A549 (cell line): ENCODE measurements around the gene KRT76. TPM values are rescaled to one million over a fixed set of nuclear protein-coding genes. Genes with fewer than 3 reads are reported as not detected.

Source experiments
- ATAC-seq, 2 experiments: fragments of 200-7000 bp in 1 of 2; fragments of >200 bp in 1 of 2; cut with Nextera tagmentation in 1 of 2; cut with Tn5 transposase in 1 of 2; 3 replicates each; pipeline versions ENCODE4 v1.8.0 to v1.9.1; 2018 to 2020; ENCODE audit warnings: mild to moderate bottlenecking in 1 of 2, moderate library complexity in 1 of 2
- CTCF ChIA-PET: fragments of 300-600 bp; sonication (Branson Sonifier 250); formaldehyde crosslinking; extraction: SDS; loops from one replicate; lab custom pipeline; 2021; ENCODE audit warnings: antibody characterized with exemption, inconsistent platforms; lab: Yijun Ruan, JAX
- POLR2A ChIA-PET: fragments of 350-600 bp; formaldehyde crosslinking; extraction: SDS; loops from one replicate; lab custom pipeline; 2021; ENCODE audit warnings: antibody characterized with exemption, inconsistent platforms; lab: Yijun Ruan, JAX
- DNase-seq, 2 experiments: peaks; one replicate each; pipeline versions ENCODE4 v3.0.0 to v3.0.0-alpha.2; 2011 to 2016; ENCODE audit warnings: low read depth in 1 of 2, low spot score in 1 of 2
- FAIRE-seq: peaks from 2 replicates; lab custom pipeline; 2011; peaks lifted over from hg19 to GRCh38; lab: Jason Lieb, UNC
- H3K27ac ChIP-seq, 2 experiments: fragments of >200 bp; sonication (Bioruptor Twin); formaldehyde crosslinking; 3 replicates each; pipeline ENCODE4 v1.5.1; 2016 to 2017
- H3K4me1 ChIP-seq: fragments of >200 bp; sonication (Bioruptor Twin); formaldehyde crosslinking; 3 replicates; pipeline ENCODE4 v1.6.1; 2016
- H3K4me2 ChIP-seq: fragments of >200 bp; sonication (Bioruptor Twin); formaldehyde crosslinking; 3 replicates; pipeline ENCODE4 v1.6.1; 2016
- H3K4me3 ChIP-seq: fragments of >200 bp; sonication (Bioruptor Twin); formaldehyde crosslinking; 3 replicates; pipeline ENCODE4 v1.5.1; 2016
- H3K9me3 ChIP-seq: fragments of >200 bp; sonication (Bioruptor Twin); formaldehyde crosslinking; 3 replicates; pipeline ENCODE4 v1.6.1; 2016
- BHLHE40 ChIP-seq: IDR thresholded peaks from 2 replicates; pipeline ENCODE4 v1.6.1; 2012; ENCODE audit warnings: low read depth, low read length, inconsistent platforms
- CBX8 ChIP-seq: fragments of 200-600 bp; sonication (generic); IDR thresholded peaks from 2 replicates; pipeline ENCODE4 v1.6.1; 2016
- CHD4 ChIP-seq: fragments of 200-600 bp; sonication (generic); IDR thresholded peaks from 2 replicates; pipeline ENCODE4 v1.6.1; 2016; ENCODE audit warnings: antibody characterized with exemption, mild to moderate bottlenecking, borderline replicate concordance
- ESRRA ChIP-seq: fragments of 150-350 bp; IDR thresholded peaks from 2 replicates; pipeline ENCODE4 v1.6.1; 2014; ENCODE audit warnings: mild to moderate bottlenecking, low read length, borderline replicate concordance
- FOSB ChIP-seq: fragments of 250-450 bp; sonication (Bioruptor Pico); IDR thresholded peaks from 2 replicates; pipeline ENCODE4 v1.5.0; 2020; ENCODE audit warnings: mild to moderate bottlenecking, moderate library complexity
- FOXS1 ChIP-seq: fragments of 250-450 bp; sonication (Bioruptor Pico); IDR thresholded peaks from 2 replicates; pipeline ENCODE4 v1.5.0; 2020; ENCODE audit warnings: mild to moderate bottlenecking, moderate library complexity
- HDAC2 ChIP-seq: fragments of 200-600 bp; sonication (generic); IDR thresholded peaks from 2 replicates; pipeline ENCODE4 v1.6.1; 2016
- HEYL ChIP-seq: fragments of 250-450 bp; sonication (Bioruptor Pico); IDR thresholded peaks from 2 replicates; pipeline ENCODE4 v1.8.0; 2021; ENCODE audit warnings: mild to moderate bottlenecking, moderate library complexity
- HOXA7 ChIP-seq: fragments of 250-450 bp; sonication (Bioruptor Pico); IDR thresholded peaks from 2 replicates; pipeline ENCODE4 v1.5.0; 2020; ENCODE audit warnings: mild to moderate bottlenecking, moderate library complexity
- HOXB5 ChIP-seq: fragments of 250-450 bp; sonication (Bioruptor Pico); IDR thresholded peaks from 2 replicates; pipeline ENCODE4 v1.5.0; 2020; ENCODE audit warnings: mild to moderate bottlenecking, moderate library complexity
- NR3C1 ChIP-seq: fragments of >200 bp; sonication (Bioruptor Twin); formaldehyde crosslinking; IDR thresholded peaks from 3 replicates; pipeline ENCODE4 v1.6.1; 2017
- RARB ChIP-seq: fragments of 250-450 bp; sonication (Bioruptor Pico); IDR thresholded peaks from 2 replicates; pipeline ENCODE4 v1.8.0; 2021; ENCODE audit warnings: mild to moderate bottlenecking, moderate library complexity
- REST ChIP-seq: fragments of 200-600 bp; sonication (generic); IDR thresholded peaks from 2 replicates; pipeline ENCODE4 v1.6.1; 2016; ENCODE audit warnings: antibody characterized with exemption, mild to moderate bottlenecking, moderate library complexity
- RNF2 ChIP-seq: fragments of 200-600 bp; sonication (generic); IDR thresholded peaks from 2 replicates; pipeline ENCODE4 v1.6.1; 2016; ENCODE audit warnings: low read depth, mild to moderate bottlenecking, antibody characterized with exemption, moderate library complexity, borderline replicate concordance
- TP53 ChIP-seq: fragments of 250-450 bp; sonication (Bioruptor Pico); IDR thresholded peaks from 2 replicates; pipeline ENCODE4 v1.5.0; 2021; ENCODE audit warnings: mild to moderate bottlenecking, moderate library complexity
- ZC3H11A ChIP-seq: fragments of 450-650 bp; IDR thresholded peaks from 2 replicates; pipeline ENCODE4 v1.6.1; 2014; ENCODE audit warnings: antibody characterized with exemption, mild to moderate bottlenecking
- ZFP36 ChIP-seq: fragments of 450-650 bp; IDR thresholded peaks from 2 replicates; pipeline ENCODE4 v1.6.1; 2014; ENCODE audit warnings: borderline replicate concordance; ENCODE audit not compliant: partially characterized antibody
- ZSCAN20 ChIP-seq: fragments of 250-450 bp; sonication (Bioruptor Pico); IDR thresholded peaks from 2 replicates; pipeline ENCODE4 v1.8.0; 2022; ENCODE audit warnings: mild to moderate bottlenecking, moderate library complexity
- WGBS: methylation state at CpG from one replicate; pipeline ENCODE4 v1.1.6; 2017; ENCODE audit errors: missing lambda C conversion rate; 5-methylcytosine and 5-hydroxymethylcytosine counted together
- polyA plus RNA-seq, 4 experiments: library from polyadenylated mRNA; depleted of rRNA in 3 of 4; stranded (reverse); fragments of >200 nt; fragmentation: RNase III in 1 of 4; extraction: RNeasy Plus Mini Kit Qiagen cat#74134 plus additional on column Dnase treatment in 1 of 4; gene quantifications; 2 replicates in 3 of 4; 3 replicates in 1 of 4; pipeline ENCODE4 v1.2.3, GENCODE V29; 2011 to 2017
- TF ChIP-seq, protein P1 (sequence below): fragments of 250-450 bp; sonication (Bioruptor Pico); IDR thresholded peaks from 2 replicates; pipeline ENCODE4 v1.5.0; 2021; ENCODE audit warnings: mild to moderate bottlenecking, moderate library complexity, borderline replicate concordance
- TF ChIP-seq, protein P2 (sequence below): IDR thresholded peaks from 2 replicates; pipeline ENCODE4 v1.6.1; 2012

The KRT76 gene
- polyA plus RNA-seq, 2 of the 4 experiments (the other 2 are of a cell fraction): not detected

DNA sequence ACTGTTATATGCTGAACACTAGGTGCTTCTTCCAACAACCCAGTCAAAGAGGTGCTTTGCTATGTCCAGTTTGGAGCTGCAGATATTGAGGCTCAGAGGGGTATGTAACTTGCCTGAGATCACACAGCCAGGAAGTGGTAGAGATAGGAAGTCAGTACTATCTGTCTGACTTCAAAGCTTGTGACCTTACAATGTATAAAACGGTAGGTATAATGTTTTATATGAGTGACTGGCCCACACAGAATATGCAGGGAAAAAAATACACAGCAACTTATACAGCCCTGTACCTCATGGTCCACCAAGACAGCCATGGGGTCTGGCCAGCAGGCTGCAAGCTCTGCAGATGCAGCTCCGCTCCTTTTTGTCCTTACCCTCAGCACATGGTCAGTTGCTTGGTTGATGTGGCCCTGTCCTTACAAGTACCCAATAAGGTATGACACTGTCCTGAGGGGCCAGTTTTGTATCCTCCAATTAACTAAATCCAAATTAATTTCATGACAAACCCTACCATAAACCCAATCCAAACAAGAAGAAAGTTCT is 40.6 kb upstream of the KRT76 start:
- no peak for DNase-seq
- Histone ChIP-seq H3K4me1 (peaks cover 46% of the 10 kb centered on the region), H3K4me2 (no peak overlapping the region), H3K9me3 (no peaks in the 10 kb centered on the region), H3K4me3 (no peak overlapping the region), H3K27ac (no peak overlapping the region; a peak in 1 of 6 replicates)
- TF ChIP-seq, protein P1, sequence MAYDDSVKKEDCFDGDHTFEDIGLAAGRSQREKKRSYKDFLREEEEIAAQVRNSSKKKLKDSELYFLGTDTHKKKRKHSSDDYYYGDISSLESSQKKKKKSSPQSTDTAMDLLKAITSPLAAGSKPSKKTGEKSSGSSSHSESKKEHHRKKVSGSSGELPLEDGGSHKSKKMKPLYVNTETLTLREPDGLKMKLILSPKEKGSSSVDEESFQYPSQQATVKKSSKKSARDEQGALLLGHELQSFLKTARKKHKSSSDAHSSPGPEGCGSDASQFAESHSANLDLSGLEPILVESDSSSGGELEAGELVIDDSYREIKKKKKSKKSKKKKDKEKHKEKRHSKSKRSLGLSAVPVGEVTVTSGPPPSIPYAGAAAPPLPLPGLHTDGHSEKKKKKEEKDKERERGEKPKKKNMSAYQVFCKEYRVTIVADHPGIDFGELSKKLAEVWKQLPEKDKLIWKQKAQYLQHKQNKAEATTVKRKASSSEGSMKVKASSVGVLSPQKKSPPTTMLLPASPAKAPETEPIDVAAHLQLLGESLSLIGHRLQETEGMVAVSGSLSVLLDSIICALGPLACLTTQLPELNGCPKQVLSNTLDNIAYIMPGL: no peak
- ChIA-PET CTCF (interaction anchor here (0.7 to 2.2 kb wide), 8 partner anchors 9 to 234 kb away, joined by 3 to 5 read pairs (median 4); no protein-coding TSS in a partner anchor), POLR2A (interaction anchor here (0.5 kb wide), 1 partner anchor 485 kb away, joined by 3 read pairs; no protein-coding TSS in a partner anchor)
- FAIRE-seq: no peak
- ATAC-seq: no peak
- WGBS: 92% methylated on average over 2 of the region's 2 CpGs

- no peak for ATAC-seq
- H3K9me3 ChIP-seq: no peaks in the 10 kb centered on the region
- POLR2A ChIA-PET: no interaction called here
- peaks cover 39% of the 10 kb centered on the region for H3K4me1 ChIP-seq
- H3K4me3 ChIP-seq: no peak overlapping the region
- WGBS: 86% methylated on average over 7 of the region's 8 CpGs
- TF ChIP-seq RNF2: no peak
- no peak for TF ChIP-seq NR3C1
- no peak for TF ChIP-seq FOSB
- TF ChIP-seq ESRRA: no peak
- no peak for TF ChIP-seq REST
- TF ChIP-seq CBX8: no peak
- TF ChIP-seq CHD4: no peak
- no peak for TF ChIP-seq ZSCAN20 (CRISPR knock-in tag)
- no peak for TF ChIP-seq ZC3H11A
- TF ChIP-seq HDAC2: no peak
- no peak for TF ChIP-seq HOXB5
- no peak for TF ChIP-seq ZFP36
- no peak for TF ChIP-seq RARB
- TF ChIP-seq HEYL (CRISPR knock-in tag): no peak
- TF ChIP-seq HOXA7: no peak
- TF ChIP-seq TP53: no peak
- no peak for TF ChIP-seq FOXS1 (CRISPR knock-in tag)
- TF ChIP-seq, protein P2, sequence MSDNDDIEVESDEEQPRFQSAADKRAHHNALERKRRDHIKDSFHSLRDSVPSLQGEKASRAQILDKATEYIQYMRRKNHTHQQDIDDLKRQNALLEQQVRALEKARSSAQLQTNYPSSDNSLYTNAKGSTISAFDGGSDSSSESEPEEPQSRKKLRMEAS: no peak
- TF ChIP-seq BHLHE40: no peak
- no peak overlapping the region for H3K27ac ChIP-seq
- DNase-seq: no peak
- FAIRE-seq: no peak
- CTCF ChIA-PET: interaction anchor here (0.6 to 2.2 kb wide), 12 partner anchors 8 to 379 kb away, joined by 3 to 5 read pairs (median 4); no protein-coding TSS in a partner anchor
- H3K4me2 ChIP-seq: no peak overlapping the region
Measured at GRCh38 chr12:52817003-52817698, 40.0 kb upstream of the KRT76 start.
